ENCODE results near the gene ATXN1.

Gene ATXN1

GRCh38 chr6:16332175-16332542, 429.1 kb downstream of the ATXN1 start (continued):
- TF ChIP-seq ZBTB44 (tag by site-specific recombination; IDR thresholded peaks at IDR 0.05) (no peak), ZBTB21 (tag by site-specific recombination; IDR thresholded peaks at IDR 0.05) (no peak), ZNF514 (tag by site-specific recombination; IDR thresholded peaks at IDR 0.05) (no peak), HOXA7 (CRISPR knock-in tag; IDR thresholded peaks at IDR 0.05; ENCODE audit: borderline replicate concordance) (no peak), ZNF114 (tag by site-specific recombination; IDR thresholded peaks at IDR 0.05) (no peak), ZNF621 (tag by site-specific recombination; IDR thresholded peaks at IDR 0.05) (no peak), ZNF449 (tag by site-specific recombination; IDR thresholded peaks at IDR 0.05) (no peak), PRDM10 (tag by site-specific recombination; IDR thresholded peaks at IDR 0.05) (peak; percentile 58; the same call in 1 of the 2 replicates), ATF2 (tag by site-specific recombination; IDR thresholded peaks at IDR 0.05; ENCODE audit: low read depth) (no peak), ZBTB20 (tag by site-specific recombination; IDR thresholded peaks at IDR 0.05) (no peak), ZFHX2 (tag by site-specific recombination; conservative IDR thresholded peaks at IDR 0.05) (no peak), ZNF654 (tag by site-specific recombination; IDR thresholded peaks at IDR 0.05; ENCODE audit: low read depth) (peak; percentile 96), ZBTB8A (tag by site-specific recombination; IDR thresholded peaks at IDR 0.05) (no peak), ZNF354C (tag by site-specific recombination; IDR thresholded peaks at IDR 0.05; ENCODE audit: borderline replicate concordance, low read depth) (no peak), ZNF248 (tag by site-specific recombination; IDR thresholded peaks at IDR 0.05) (no peak), ZNF529 (tag by site-specific recombination; IDR thresholded peaks at IDR 0.05; ENCODE audit: insufficient replicate concordance) (no peak), ZNF501 (tag by site-specific recombination; IDR thresholded peaks at IDR 0.05) (no peak), ZNF155 (tag by site-specific recombination; IDR thresholded peaks at IDR 0.05) (no peak)
- TF ChIP-seq, protein P1, sequence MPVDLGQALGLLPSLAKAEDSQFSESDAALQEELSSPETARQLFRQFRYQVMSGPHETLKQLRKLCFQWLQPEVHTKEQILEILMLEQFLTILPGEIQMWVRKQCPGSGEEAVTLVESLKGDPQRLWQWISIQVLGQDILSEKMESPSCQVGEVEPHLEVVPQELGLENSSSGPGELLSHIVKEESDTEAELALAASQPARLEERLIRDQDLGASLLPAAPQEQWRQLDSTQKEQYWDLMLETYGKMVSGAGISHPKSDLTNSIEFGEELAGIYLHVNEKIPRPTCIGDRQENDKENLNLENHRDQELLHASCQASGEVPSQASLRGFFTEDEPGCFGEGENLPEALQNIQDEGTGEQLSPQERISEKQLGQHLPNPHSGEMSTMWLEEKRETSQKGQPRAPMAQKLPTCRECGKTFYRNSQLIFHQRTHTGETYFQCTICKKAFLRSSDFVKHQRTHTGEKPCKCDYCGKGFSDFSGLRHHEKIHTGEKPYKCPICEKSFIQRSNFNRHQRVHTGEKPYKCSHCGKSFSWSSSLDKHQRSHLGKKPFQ (tag by site-specific recombination; IDR thresholded peaks at IDR 0.05): no peak
- TF ChIP-seq, protein P2, sequence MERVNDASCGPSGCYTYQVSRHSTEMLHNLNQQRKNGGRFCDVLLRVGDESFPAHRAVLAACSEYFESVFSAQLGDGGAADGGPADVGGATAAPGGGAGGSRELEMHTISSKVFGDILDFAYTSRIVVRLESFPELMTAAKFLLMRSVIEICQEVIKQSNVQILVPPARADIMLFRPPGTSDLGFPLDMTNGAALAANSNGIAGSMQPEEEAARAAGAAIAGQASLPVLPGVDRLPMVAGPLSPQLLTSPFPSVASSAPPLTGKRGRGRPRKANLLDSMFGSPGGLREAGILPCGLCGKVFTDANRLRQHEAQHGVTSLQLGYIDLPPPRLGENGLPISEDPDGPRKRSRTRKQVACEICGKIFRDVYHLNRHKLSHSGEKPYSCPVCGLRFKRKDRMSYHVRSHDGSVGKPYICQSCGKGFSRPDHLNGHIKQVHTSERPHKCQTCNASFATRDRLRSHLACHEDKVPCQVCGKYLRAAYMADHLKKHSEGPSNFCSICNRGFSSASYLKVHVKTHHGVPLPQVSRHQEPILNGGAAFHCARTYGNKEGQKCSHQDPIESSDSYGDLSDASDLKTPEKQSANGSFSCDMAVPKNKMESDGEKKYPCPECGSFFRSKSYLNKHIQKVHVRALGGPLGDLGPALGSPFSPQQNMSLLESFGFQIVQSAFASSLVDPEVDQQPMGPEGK (tag by site-specific recombination; IDR thresholded peaks at IDR 0.05): no peak
- TF ChIP-seq, protein P3, sequence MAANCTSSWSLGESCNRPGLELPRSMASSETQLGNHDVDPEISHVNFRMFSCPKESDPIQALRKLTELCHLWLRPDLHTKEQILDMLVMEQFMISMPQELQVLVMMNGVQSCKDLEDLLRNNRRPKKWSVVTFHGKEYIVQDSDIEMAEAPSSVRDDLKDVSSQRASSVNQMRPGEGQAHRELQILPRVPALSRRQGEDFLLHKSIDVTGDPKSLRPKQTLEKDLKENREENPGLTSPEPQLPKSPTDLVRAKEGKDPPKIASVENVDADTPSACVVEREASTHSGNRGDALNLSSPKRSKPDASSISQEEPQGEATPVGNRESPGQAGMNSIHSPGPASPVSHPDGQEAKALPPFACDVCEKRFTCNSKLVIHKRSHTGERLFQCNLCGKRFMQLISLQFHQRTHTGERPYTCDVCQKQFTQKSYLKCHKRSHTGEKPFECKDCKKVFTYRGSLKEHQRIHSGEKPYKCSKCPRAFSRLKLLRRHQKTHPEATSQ (tag by site-specific recombination; IDR thresholded peaks at IDR 0.05): no peak
- TF ChIP-seq, protein P4, sequence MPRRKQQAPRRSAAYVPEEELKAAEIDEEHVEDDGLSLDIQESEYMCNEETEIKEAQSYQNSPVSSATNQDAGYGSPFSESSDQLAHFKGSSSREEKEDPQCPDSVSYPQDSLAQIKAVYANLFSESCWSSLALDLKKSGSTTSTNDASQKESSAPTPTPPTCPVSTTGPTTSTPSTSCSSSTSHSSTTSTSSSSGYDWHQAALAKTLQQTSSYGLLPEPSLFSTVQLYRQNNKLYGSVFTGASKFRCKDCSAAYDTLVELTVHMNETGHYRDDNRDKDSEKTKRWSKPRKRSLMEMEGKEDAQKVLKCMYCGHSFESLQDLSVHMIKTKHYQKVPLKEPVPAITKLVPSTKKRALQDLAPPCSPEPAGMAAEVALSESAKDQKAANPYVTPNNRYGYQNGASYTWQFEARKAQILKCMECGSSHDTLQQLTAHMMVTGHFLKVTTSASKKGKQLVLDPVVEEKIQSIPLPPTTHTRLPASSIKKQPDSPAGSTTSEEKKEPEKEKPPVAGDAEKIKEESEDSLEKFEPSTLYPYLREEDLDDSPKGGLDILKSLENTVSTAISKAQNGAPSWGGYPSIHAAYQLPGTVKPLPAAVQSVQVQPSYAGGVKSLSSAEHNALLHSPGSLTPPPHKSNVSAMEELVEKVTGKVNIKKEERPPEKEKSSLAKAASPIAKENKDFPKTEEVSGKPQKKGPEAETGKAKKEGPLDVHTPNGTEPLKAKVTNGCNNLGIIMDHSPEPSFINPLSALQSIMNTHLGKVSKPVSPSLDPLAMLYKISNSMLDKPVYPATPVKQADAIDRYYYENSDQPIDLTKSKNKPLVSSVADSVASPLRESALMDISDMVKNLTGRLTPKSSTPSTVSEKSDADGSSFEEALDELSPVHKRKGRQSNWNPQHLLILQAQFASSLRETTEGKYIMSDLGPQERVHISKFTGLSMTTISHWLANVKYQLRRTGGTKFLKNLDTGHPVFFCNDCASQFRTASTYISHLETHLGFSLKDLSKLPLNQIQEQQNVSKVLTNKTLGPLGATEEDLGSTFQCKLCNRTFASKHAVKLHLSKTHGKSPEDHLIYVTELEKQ (tag by site-specific recombination; IDR thresholded peaks at IDR 0.05; ENCODE audit: borderline replicate concordance): no peak
